K562 (cell line): ENCODE results near the gene CPED1. TPM values are rescaled to one million over a fixed set of nuclear protein-coding genes. Genes with fewer than 3 reads are reported as not detected.
A peak's percentile ranks its signal among the peaks of the same experiment; 100 is the strongest.

Experiments
- GTF2F1 ChIP-seq: IDR thresholded peaks from 2 replicates; pipeline ENCODE4 v1.6.1; 2011; ENCODE audit warnings: low read depth, low read length, improper control_type of control experiment
- HDAC1 ChIP-seq, 2 experiments: fragments of 450-650 bp; IDR thresholded peaks; 2 replicates each; pipeline ENCODE4 v1.6.1; 2016 to 2017; ENCODE audit warnings: inconsistent platforms in 1 of 2, mild to moderate bottlenecking in 1 of 2, moderate library complexity in 1 of 2
- KLF6 ChIP-seq: fragments of 250-450 bp; sonication (Bioruptor Pico); IDR thresholded peaks from 2 replicates; pipeline ENCODE4 v1.4.0; 2020; ENCODE audit warnings: mild to moderate bottlenecking, moderate library complexity, borderline replicate concordance
- NBN ChIP-seq: fragments of 450-650 bp; IDR thresholded peaks from 2 replicates; pipeline ENCODE4 v1.6.1; 2016; ENCODE audit warnings: low read depth, mild to moderate bottlenecking
- NCOA6 ChIP-seq: fragments of 450-650 bp; IDR thresholded peaks from 2 replicates; pipeline ENCODE4 v1.6.1; 2017; ENCODE audit warnings: mild to moderate bottlenecking
- PHF8 ChIP-seq: fragments of 200-600 bp; sonication (generic); IDR thresholded peaks from 2 replicates; pipeline ENCODE4 v1.6.1; 2012; ENCODE audit warnings: mixed run types, mild to moderate bottlenecking, inconsistent platforms, low read length, moderate library complexity, borderline replicate concordance
- RFX5 ChIP-seq: IDR thresholded peaks from 2 replicates; pipeline ENCODE4 v1.6.1; 2011; ENCODE audit warnings: low read depth, mild to moderate bottlenecking, improper control_type of control experiment, low read length
- SIRT6 ChIP-seq: IDR thresholded peaks from one replicate; pipeline ENCODE4 v1.6.1; 2012; ENCODE audit warnings: low read depth, mild to moderate bottlenecking, control low read depth, inconsistent platforms, low read length, moderate library complexity
- SOX6 ChIP-seq: fragments of 450-650 bp; IDR thresholded peaks from 2 replicates; pipeline ENCODE4 v1.6.1; 2014; ENCODE audit warnings: mild to moderate bottlenecking
- ZFP36 ChIP-seq: fragments of 150-350 bp; IDR thresholded peaks from 2 replicates; pipeline ENCODE4 v1.6.1; 2018; ENCODE audit warnings: low read length, low read depth; ENCODE audit not compliant: partially characterized antibody
- polyA plus RNA-seq, 8 experiments: library from polyadenylated mRNA; depleted of rRNA in 4 of 8; stranded (reverse) in 5 of 8; unstranded in 3 of 8; fragments of >200 nt; fragmentation: Nextera tagmentation in 2 of 8; fragmentation: Illumina TruSeq in 1 of 8; extraction: Ambion mirVana in 2 of 8; extraction: Trizol in 1 of 8; gene quantifications; 2 replicates each; pipeline versions ENCODE4 v1.2.1 to v1.2.3, GENCODE V29; 2011 to 2014; ENCODE audit warnings: inconsistent platforms in 1 of 8, missing spikeins in 1 of 8
- total RNA-seq, 7 experiments: library from RNA; depleted of rRNA in 6 of 7; stranded (reverse); fragments of >200 nt in 6 of 7; fragmentation: Illumina TruSeq in 2 of 7; extraction: Trizol in 2 of 7; gene quantifications; 2 replicates each; pipeline versions ENCODE4 v1.2.1 to v1.2.3, GENCODE V29; 2011 to 2021; ENCODE audit warnings: low replicate concordance in 1 of 7
- TF ChIP-seq, protein P1 (sequence below), 2 experiments: fragments of 450-650 bp; IDR thresholded peaks; 2 replicates each; pipeline ENCODE4 v1.6.1; 2016
- TF ChIP-seq, protein P2 (sequence below): fragments of 450-650 bp; formaldehyde crosslinking; conservative IDR thresholded peaks from 2 replicates; pipeline ENCODE4 v1.4.0; 2022; ENCODE audit warnings: mild to moderate bottlenecking, missing genetic modification characterization
- TF ChIP-seq, protein P3 (sequence below): fragments of 150-350 bp; IDR thresholded peaks from 2 replicates; pipeline ENCODE4 v1.6.1; 2014; ENCODE audit warnings: low read depth, mild to moderate bottlenecking, low read length, borderline replicate concordance
- TF ChIP-seq, protein P4 (sequence below), 2 experiments: IDR thresholded peaks; 2 replicates each; pipeline ENCODE4 v1.6.1; 2011; ENCODE audit warnings: borderline replicate concordance in 1 of 2, control low read depth in 1 of 2, low read depth in 1 of 2, low read length in 1 of 2, mild to moderate bottlenecking in 1 of 2, mixed read lengths in 1 of 2, moderate library complexity in 1 of 2; ENCODE audit not compliant: insufficient read depth in 1 of 2, insufficient read length in 1 of 2, poor library complexity in 1 of 2, severe bottlenecking in 1 of 2; ENCODE audit errors: extremely low read depth in 1 of 2
- TF ChIP-seq, protein P5 (sequence below): fragments of 450-650 bp; IDR thresholded peaks from 2 replicates; pipeline ENCODE4 v1.7.1; 2018; ENCODE audit warnings: mild to moderate bottlenecking, low read depth; ENCODE audit not compliant: partially characterized antibody

Gene CPED1
- total and polyA plus RNA-seq, 9 of the 15 experiments (the other 6 are each of a cell fraction or from before 2014, with no cell fraction given), result 195 to 393 (median 290) TPM

DNA sequence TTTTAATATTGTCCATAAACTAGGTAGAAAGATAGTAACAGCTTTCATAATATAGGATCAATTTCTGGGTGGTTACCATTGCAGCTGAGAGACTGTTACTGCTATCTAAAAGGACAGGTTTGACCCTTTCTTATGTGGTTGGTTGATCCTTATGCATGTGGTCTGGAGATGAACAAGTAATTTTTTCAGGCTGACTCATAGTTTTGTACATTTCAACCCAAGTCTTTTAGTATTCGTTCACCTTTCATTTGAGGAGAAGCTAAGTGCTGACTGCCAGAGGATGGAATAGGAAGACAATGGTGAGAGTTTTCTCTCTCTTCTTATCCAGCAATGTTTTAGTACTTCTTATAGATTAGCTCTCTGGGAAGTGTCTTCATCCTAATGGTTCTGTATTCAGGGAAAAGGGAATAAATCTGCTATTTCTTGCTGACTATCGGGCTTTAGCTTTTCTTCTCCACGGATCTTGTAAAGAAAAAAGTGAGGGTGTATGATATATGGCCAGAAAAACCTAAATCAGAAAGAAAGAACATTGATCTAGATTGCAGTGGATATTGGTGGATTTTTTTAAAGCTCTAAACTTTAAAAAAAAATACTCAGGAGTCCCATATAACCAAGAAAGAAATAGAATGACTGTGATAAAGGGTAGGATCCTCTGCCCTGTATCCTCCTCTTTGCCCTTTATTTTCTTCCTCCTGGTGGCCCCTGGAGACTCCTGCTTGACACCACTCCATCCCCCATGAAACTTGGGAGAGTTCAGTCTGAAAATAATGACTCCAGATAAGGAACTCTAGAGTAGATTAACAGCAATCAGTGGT is 88.0 kb downstream of the CPED1 start (continued):
- TF ChIP-seq, protein P1, sequence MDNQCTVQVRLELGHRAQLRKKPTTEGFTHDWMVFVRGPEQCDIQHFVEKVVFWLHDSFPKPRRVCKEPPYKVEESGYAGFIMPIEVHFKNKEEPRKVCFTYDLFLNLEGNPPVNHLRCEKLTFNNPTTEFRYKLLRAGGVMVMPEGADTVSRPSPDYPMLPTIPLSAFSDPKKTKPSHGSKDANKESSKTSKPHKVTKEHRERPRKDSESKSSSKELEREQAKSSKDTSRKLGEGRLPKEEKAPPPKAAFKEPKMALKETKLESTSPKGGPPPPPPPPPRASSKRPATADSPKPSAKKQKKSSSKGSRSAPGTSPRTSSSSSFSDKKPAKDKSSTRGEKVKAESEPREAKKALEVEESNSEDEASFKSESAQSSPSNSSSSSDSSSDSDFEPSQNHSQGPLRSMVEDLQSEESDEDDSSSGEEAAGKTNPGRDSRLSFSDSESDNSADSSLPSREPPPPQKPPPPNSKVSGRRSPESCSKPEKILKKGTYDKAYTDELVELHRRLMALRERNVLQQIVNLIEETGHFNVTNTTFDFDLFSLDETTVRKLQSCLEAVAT (IDR thresholded peaks at IDR 0.05), result peak; percentile 99 to 100
- TF ChIP-seq, protein P2, sequence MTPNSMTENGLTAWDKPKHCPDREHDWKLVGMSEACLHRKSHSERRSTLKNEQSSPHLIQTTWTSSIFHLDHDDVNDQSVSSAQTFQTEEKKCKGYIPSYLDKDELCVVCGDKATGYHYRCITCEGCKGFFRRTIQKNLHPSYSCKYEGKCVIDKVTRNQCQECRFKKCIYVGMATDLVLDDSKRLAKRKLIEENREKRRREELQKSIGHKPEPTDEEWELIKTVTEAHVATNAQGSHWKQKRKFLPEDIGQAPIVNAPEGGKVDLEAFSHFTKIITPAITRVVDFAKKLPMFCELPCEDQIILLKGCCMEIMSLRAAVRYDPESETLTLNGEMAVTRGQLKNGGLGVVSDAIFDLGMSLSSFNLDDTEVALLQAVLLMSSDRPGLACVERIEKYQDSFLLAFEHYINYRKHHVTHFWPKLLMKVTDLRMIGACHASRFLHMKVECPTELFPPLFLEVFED (CRISPR knock-in tag), result no peak
- TF ChIP-seq SOX6, result peak; percentile 95
- TF ChIP-seq KLF6 (CRISPR knock-in tag), result peak; percentile 11; the same call in 1 of the 2 replicates
- peak; percentile 94; the same call in 1 of the 2 replicates for TF ChIP-seq GTF2F1
- no peak for TF ChIP-seq SIRT6
- no peak for TF ChIP-seq RFX5
- peak; percentile 37; the same call in 1 of the 2 replicates for TF ChIP-seq PHF8
- TF ChIP-seq, protein P3, sequence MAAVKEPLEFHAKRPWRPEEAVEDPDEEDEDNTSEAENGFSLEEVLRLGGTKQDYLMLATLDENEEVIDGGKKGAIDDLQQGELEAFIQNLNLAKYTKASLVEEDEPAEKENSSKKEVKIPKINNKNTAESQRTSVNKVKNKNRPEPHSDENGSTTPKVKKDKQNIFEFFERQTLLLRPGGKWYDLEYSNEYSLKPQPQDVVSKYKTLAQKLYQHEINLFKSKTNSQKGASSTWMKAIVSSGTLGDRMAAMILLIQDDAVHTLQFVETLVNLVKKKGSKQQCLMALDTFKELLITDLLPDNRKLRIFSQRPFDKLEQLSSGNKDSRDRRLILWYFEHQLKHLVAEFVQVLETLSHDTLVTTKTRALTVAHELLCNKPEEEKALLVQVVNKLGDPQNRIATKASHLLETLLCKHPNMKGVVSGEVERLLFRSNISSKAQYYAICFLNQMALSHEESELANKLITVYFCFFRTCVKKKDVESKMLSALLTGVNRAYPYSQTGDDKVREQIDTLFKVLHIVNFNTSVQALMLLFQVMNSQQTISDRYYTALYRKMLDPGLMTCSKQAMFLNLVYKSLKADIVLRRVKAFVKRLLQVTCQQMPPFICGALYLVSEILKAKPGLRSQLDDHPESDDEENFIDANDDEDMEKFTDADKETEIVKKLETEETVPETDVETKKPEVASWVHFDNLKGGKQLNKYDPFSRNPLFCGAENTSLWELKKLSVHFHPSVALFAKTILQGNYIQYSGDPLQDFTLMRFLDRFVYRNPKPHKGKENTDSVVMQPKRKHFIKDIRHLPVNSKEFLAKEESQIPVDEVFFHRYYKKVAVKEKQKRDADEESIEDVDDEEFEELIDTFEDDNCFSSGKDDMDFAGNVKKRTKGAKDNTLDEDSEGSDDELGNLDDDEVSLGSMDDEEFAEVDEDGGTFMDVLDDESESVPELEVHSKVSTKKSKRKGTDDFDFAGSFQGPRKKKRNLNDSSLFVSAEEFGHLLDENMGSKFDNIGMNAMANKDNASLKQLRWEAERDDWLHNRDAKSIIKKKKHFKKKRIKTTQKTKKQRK, result no peak
- TF ChIP-seq, protein P4, sequence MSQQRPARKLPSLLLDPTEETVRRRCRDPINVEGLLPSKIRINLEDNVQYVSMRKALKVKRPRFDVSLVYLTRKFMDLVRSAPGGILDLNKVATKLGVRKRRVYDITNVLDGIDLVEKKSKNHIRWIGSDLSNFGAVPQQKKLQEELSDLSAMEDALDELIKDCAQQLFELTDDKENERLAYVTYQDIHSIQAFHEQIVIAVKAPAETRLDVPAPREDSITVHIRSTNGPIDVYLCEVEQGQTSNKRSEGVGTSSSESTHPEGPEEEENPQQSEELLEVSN (IDR thresholded peaks at IDR 0.05; ENCODE audit: borderline replicate concordance in 1 of 2, extremely low read depth in 1 of 2, insufficient read depth in 1 of 2, insufficient read length in 1 of 2, low read depth in 1 of 2, low read length in 1 of 2, poor library complexity in 1 of 2, severe bottlenecking in 1 of 2), result no peak
- TF ChIP-seq ZFP36, result no peak
- no peak for TF ChIP-seq NCOA6
- peak; percentile 93 for TF ChIP-seq NBN
- peak; percentile 18 to 86; a peak in 3 of 4 replicates for TF ChIP-seq HDAC1 (IDR thresholded peaks at IDR 0.05)
- TF ChIP-seq, protein P5, sequence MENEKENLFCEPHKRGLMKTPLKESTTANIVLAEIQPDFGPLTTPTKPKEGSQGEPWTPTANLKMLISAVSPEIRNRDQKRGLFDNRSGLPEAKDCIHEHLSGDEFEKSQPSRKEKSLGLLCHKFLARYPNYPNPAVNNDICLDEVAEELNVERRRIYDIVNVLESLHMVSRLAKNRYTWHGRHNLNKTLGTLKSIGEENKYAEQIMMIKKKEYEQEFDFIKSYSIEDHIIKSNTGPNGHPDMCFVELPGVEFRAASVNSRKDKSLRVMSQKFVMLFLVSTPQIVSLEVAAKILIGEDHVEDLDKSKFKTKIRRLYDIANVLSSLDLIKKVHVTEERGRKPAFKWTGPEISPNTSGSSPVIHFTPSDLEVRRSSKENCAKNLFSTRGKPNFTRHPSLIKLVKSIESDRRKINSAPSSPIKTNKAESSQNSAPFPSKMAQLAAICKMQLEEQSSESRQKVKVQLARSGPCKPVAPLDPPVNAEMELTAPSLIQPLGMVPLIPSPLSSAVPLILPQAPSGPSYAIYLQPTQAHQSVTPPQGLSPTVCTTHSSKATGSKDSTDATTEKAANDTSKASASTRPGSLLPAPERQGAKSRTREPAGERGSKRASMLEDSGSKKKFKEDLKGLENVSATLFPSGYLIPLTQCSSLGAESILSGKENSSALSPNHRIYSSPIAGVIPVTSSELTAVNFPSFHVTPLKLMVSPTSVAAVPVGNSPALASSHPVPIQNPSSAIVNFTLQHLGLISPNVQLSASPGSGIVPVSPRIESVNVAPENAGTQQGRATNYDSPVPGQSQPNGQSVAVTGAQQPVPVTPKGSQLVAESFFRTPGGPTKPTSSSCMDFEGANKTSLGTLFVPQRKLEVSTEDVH, result no peak
